GM12878 (cell line): ENCODE results near the gene RGS6. TPM values are rescaled to one million over a fixed set of nuclear protein-coding genes. Genes with fewer than 3 reads are reported as not detected.

Experiments used
- ATAC-seq: fragments of 200-7000 bp; cut with Tn5 transposase; 3 replicates; pipeline ENCODE4 v1.9.1; 2020; ENCODE audit warnings: mild to moderate bottlenecking, moderate library complexity
- BruUV-seq: library from RNA; stranded (reverse); fragments of 400-500 nt; replicated peaks from 2 replicates; lab custom pipeline; 2021; lab: Mats Ljungman, UMichigan
- CTCF ChIA-PET: fragments of 300-600 bp; sonication (Branson Sonifier 250); formaldehyde crosslinking; extraction: SDS; loops from one replicate; lab custom pipeline; 2021; ENCODE audit warnings: inconsistent platforms; lab: Yijun Ruan, JAX
- POLR2A ChIA-PET: fragments of 350-600 bp; formaldehyde crosslinking; extraction: SDS; loops from one replicate; lab custom pipeline; 2021; ENCODE audit warnings: inconsistent platforms; lab: Charles Lee
- RAD21 ChIA-PET: fragments of 300-600 bp; sonication (Branson Sonifier 250); formaldehyde crosslinking; loops from one replicate; lab custom pipeline; 2023; ENCODE audit warnings: antibody characterized with exemption; ENCODE audit not compliant: unreplicated experiment; lab: Charles Lee
- SMC1A ChIA-PET: fragments of 300-600 bp; sonication (Branson Sonifier 250); formaldehyde crosslinking; loops from one replicate; lab custom pipeline; 2023; ENCODE audit not compliant: unreplicated experiment, uncharacterized antibody; lab: Charles Lee
- DNase-seq: peaks from one replicate; pipeline ENCODE4 v3.0.0-alpha.2; 2011; ENCODE audit warnings: low read depth, low spot score
- FAIRE-seq: peaks from 3 replicates; lab custom pipeline; 2011; peaks lifted over from hg19 to GRCh38; lab: Jason Lieb, UNC
- H2AFZ ChIP-seq: 2 replicates; pipeline ENCODE4 v1.6.0; 2011; ENCODE audit warnings: low read depth, low read length, control low read depth; ENCODE audit not compliant: control insufficient read depth
- H3K27ac ChIP-seq: 2 replicates; pipeline ENCODE4 v1.5.1; 2011; ENCODE audit warnings: control low read depth; ENCODE audit not compliant: control insufficient read depth, insufficient read depth
- H3K27me3 ChIP-seq, 2 experiments: replicated peaks in 1 of 2; 2 replicates each; pipeline versions ENCODE4 v1.6.0 to v1.6.1; 2011; ENCODE audit warnings: low read length in 1 of 2; ENCODE audit not compliant: control insufficient read depth in 2 of 2, insufficient read depth in 2 of 2
- H3K36me3 ChIP-seq, 2 experiments: 2 replicates each; pipeline ENCODE4 v1.5.1; 2011; ENCODE audit warnings: low read length in 1 of 2; ENCODE audit not compliant: control insufficient read depth in 2 of 2, insufficient read depth in 2 of 2
- H3K4me1 ChIP-seq: 2 replicates; pipeline ENCODE4 v1.6.1; 2011; ENCODE audit warnings: mild to moderate bottlenecking, low read length, moderate library complexity, mixed read lengths; ENCODE audit not compliant: control insufficient read depth, insufficient read depth
- H3K4me2 ChIP-seq: 2 replicates; pipeline ENCODE4 v1.6.0; 2011; ENCODE audit warnings: control low read depth; ENCODE audit not compliant: control insufficient read depth, insufficient read depth
- H3K4me3 ChIP-seq: fragments of 200-600 bp; sonication (generic); 2 replicates; pipeline ENCODE4 v1.5.1; 2016
- H3K79me2 ChIP-seq: 2 replicates; pipeline ENCODE4 v1.6.0; 2011; ENCODE audit warnings: low read length; ENCODE audit not compliant: control insufficient read depth, insufficient read depth
- H3K9ac ChIP-seq: 2 replicates; pipeline ENCODE4 v1.8.0; 2011; ENCODE audit warnings: low read length, control low read depth, mixed read lengths; ENCODE audit not compliant: control insufficient read depth, insufficient read depth
- H3K9me3 ChIP-seq: replicated peaks from 3 replicates; pipeline ENCODE4 v1.5.1; 2011; ENCODE audit warnings: mild to moderate bottlenecking, low read length; ENCODE audit not compliant: control insufficient read depth, insufficient read depth
- H4K20me1 ChIP-seq: 2 replicates; pipeline ENCODE4 v1.6.0; 2011; ENCODE audit not compliant: control insufficient read depth, insufficient read depth
- ATF7 ChIP-seq: fragments of 450-650 bp; IDR thresholded peaks from 2 replicates; pipeline ENCODE4 v1.6.1; 2016; ENCODE audit warnings: low read depth, mild to moderate bottlenecking
- BCL11A ChIP-seq: IDR thresholded peaks from 2 replicates; pipeline ENCODE4 v1.6.1; 2011; ENCODE audit warnings: low read depth, low read length
- CHD4 ChIP-seq: fragments of 200-600 bp; sonication (generic); IDR thresholded peaks from 2 replicates; pipeline ENCODE4 v1.6.1; 2016; ENCODE audit warnings: mild to moderate bottlenecking
- CUX1 ChIP-seq: IDR thresholded peaks from 2 replicates; pipeline ENCODE4 v1.6.1; 2012; ENCODE audit warnings: improper control_type of control experiment, low read depth, low read length; ENCODE audit not compliant: insufficient replicate concordance
- HDGF ChIP-seq: fragments of 450-650 bp; IDR thresholded peaks from 2 replicates; pipeline ENCODE4 v1.6.1; 2016; ENCODE audit warnings: antibody characterized with exemption
- MTA3 ChIP-seq: IDR thresholded peaks from 2 replicates; pipeline ENCODE4 v1.6.1; 2012; ENCODE audit warnings: low read length, inconsistent platforms, borderline replicate concordance
- NFIC ChIP-seq: IDR thresholded peaks from 2 replicates; pipeline ENCODE4 v1.6.1; 2012; ENCODE audit warnings: low read depth, mild to moderate bottlenecking, inconsistent platforms, low read length, moderate library complexity
- NFXL1 ChIP-seq: fragments of 450-650 bp; IDR thresholded peaks from 2 replicates; pipeline ENCODE4 v1.6.1; 2017; ENCODE audit warnings: antibody characterized with exemption, mild to moderate bottlenecking, borderline replicate concordance
- POLR2A ChIP-seq: IDR thresholded peaks from 2 replicates; pipeline ENCODE4 v1.6.1; 2011; ENCODE audit warnings: low read depth, mild to moderate bottlenecking, low read length
- RELA ChIP-seq: fragments of 450-650 bp; IDR thresholded peaks from 2 replicates; pipeline ENCODE4 v1.8.0; 2014; ENCODE audit warnings: borderline replicate concordance; ENCODE audit not compliant: partially characterized antibody
- RELB ChIP-seq: fragments of 450-650 bp; IDR thresholded peaks from 2 replicates; pipeline ENCODE4 v1.6.1; 2017; ENCODE audit warnings: low read depth, mild to moderate bottlenecking, moderate library complexity
- TCF12 ChIP-seq: IDR thresholded peaks from 2 replicates; pipeline ENCODE4 v1.6.1; 2011; ENCODE audit warnings: low read depth, mild to moderate bottlenecking, low read length
- ZNF384 ChIP-seq: IDR thresholded peaks from 2 replicates; pipeline ENCODE4 v1.6.1; 2012; ENCODE audit warnings: low read depth, mild to moderate bottlenecking, low read length, improper control_type of control experiment, borderline replicate concordance
- WGBS: methylation state at CpG from one replicate; pipeline ENCODE4 v1.1.6; 2016; ENCODE audit warnings: low lambda C conversion rate; ENCODE audit not compliant: insufficient replicate concordance, insufficient coverage; ENCODE audit errors: missing lambda C conversion rate; 5-methylcytosine and 5-hydroxymethylcytosine counted together
- in situ Hi-C: fragments of 300-500 bp; cut with MboI; formaldehyde crosslinking; loops from 9 replicates; pipeline ENCODE4 v1.14.3; 2018; ENCODE audit warnings: mixed read lengths
- intact Hi-C: fragments of 100-400 bp; cut with micrococcal nuclease; formaldehyde crosslinking; loops from one replicate; pipeline ENCODE4 v1.14.2; 2022; ENCODE audit not compliant: unreplicated experiment
- polyA plus RNA-seq, 11 experiments: library from polyadenylated mRNA; depleted of rRNA in 4 of 11; unstranded in 6 of 11; stranded (reverse) in 5 of 11; fragments of >200 nt; fragmentation: Nextera tagmentation in 4 of 11; fragmentation: Illumina TruSeq in 1 of 11; extraction: Ambion mirVana in 4 of 11; extraction: Trizol in 1 of 11; gene quantifications; 1 replicate in 1 of 11; 2 replicates in 10 of 11; pipeline versions ENCODE4 v1.2.1 to v1.2.3, GENCODE V29; 2011 to 2016; ENCODE audit warnings: inconsistent platforms in 2 of 11, missing spikeins in 2 of 11, low read depth in 1 of 11
- total RNA-seq, 4 experiments: library from RNA; depleted of rRNA in 3 of 4; stranded (reverse); fragments of >200 nt in 3 of 4; fragmentation: Illumina TruSeq in 1 of 4; extraction: Trizol in 1 of 4; gene quantifications; 2 replicates each; pipeline versions ENCODE4 v1.2.1 to v1.2.3, GENCODE V29; 2013 to 2021

The RGS6 gene
- total and polyA plus RNA-seq, 10 of the 15 experiments (the other 5 are each of a cell fraction or from before 2014, with no cell fraction given) = 3.9 to 18.1 (median 12.4) TPM

- no peaks in the 10 kb centered on the region for H4K20me1 ChIP-seq
- peak overlapping the region; percentile 62 for H3K4me2 ChIP-seq
- H3K9ac ChIP-seq = no peak overlapping the region; the same call in 1 of the 2 replicates
- no peaks in the 10 kb centered on the region for H3K79me2 ChIP-seq
- ATAC-seq (no peak), DNase-seq (no peak), FAIRE-seq (no peak)
- 95% methylated on average over 8 of the region's 8 CpGs for WGBS
- BruUV-seq = no TSS peak
- ChIA-PET CTCF (interaction anchor here (0.7 to 10.8 kb wide), 12 partner anchors 15 to 546 kb away, joined by 3 to 128 read pairs (median 5); partner anchors contain the start of genes DPF3 and RGS6), POLR2A (interaction anchor here (0.6 to 2.1 kb wide), 2 partner anchors 21 to 1185 kb away, joined by 7 read pairs; no protein-coding TSS in a partner anchor), SMC1A (interaction anchor here (0.6 to 8.8 kb wide), 13 partner anchors 11 to 426 kb away, joined by 4 to 91 read pairs (median 9); no protein-coding TSS in a partner anchor), RAD21 (interaction anchor here (1.1 to 5.9 kb wide), 8 partner anchors 21 to 430 kb away, joined by 3 to 90 read pairs (median 4); no protein-coding TSS in a partner anchor)
- in situ Hi-C loops (no loop called here), intact Hi-C loops (no loop called here)
- H3K36me3 ChIP-seq = no peaks in the 10 kb centered on the region
- H2AFZ ChIP-seq = no peak overlapping the region
- peaks cover 56% of the 10 kb centered on the region for H3K4me1 ChIP-seq
- peaks cover 6% of the 10 kb centered on the region for H3K9me3 ChIP-seq
- peak overlapping the region; percentile 93 for H3K27ac ChIP-seq
- no peak overlapping the region for H3K4me3 ChIP-seq
- TF ChIP-seq MTA3 (no peak), BCL11A (no peak), ATF7 (no peak), CHD4 (no peak), HDGF (no peak), POLR2A (no peak), ZNF384 (no peak), NFIC (no peak), RELA (no peak), NFXL1 (no peak), CUX1 (no peak), RELB (no peak), TCF12 (no peak)
- H3K27me3 ChIP-seq = no peaks in the 10 kb centered on the region
These were observed 546.3 kb downstream of the RGS6 start for GRCh38 chr14:72478471-72478893.
